ENCODE results near the gene NUB1.

DNA sequence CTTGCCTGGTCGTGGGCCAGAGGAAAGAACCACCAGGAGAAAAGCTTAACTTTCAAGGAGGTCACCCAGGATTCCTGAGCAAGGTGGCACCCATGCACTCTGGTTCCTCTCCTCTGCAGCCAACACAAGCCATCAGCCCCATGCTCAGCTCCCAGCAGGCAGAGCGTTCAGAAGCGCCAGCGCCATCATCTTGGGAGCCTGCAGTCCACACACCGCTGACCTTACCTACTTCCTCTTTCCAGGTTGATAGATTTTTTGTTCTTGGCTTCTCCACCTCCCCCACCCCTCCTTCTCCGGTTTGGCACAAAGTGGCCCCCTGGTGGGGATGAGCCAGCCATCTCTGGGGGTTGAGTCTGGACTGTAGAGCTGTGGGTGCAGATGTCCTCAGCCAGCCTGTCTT, 69.9 kb downstream of the NUB1 start:
- TF ChIP-seq, protein P1, sequence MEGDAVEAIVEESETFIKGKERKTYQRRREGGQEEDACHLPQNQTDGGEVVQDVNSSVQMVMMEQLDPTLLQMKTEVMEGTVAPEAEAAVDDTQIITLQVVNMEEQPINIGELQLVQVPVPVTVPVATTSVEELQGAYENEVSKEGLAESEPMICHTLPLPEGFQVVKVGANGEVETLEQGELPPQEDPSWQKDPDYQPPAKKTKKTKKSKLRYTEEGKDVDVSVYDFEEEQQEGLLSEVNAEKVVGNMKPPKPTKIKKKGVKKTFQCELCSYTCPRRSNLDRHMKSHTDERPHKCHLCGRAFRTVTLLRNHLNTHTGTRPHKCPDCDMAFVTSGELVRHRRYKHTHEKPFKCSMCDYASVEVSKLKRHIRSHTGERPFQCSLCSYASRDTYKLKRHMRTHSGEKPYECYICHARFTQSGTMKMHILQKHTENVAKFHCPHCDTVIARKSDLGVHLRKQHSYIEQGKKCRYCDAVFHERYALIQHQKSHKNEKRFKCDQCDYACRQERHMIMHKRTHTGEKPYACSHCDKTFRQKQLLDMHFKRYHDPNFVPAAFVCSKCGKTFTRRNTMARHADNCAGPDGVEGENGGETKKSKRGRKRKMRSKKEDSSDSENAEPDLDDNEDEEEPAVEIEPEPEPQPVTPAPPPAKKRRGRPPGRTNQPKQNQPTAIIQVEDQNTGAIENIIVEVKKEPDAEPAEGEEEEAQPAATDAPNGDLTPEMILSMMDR (IDR thresholded peaks at IDR 0.05; ENCODE audit: low read length): peak; percentile 37; the same call in 1 of the 2 replicates
- TF ChIP-seq EZH2 (IDR thresholded peaks at IDR 0.05; ENCODE audit: borderline replicate concordance, low read length): no peak
